A673 (cell line): ENCODE results near the gene EYS. TPM values are rescaled to one million over a fixed set of nuclear protein-coding genes. Genes with fewer than 3 reads are reported as not detected.

Experiments
- BruUV-seq: library from RNA; stranded (reverse); fragments of 400-500 nt; replicated peaks from 2 replicates; lab custom pipeline; 2021; lab: Mats Ljungman, UMichigan
- CTCF ChIA-PET: fragments of 300-600 bp; sonication (Branson Sonifier 250); formaldehyde crosslinking; loops from one replicate; lab custom pipeline; 2022; ENCODE audit warnings: antibody characterized with exemption; lab: Charles Lee
- POLR2A ChIA-PET: fragments of 300-600 bp; sonication (Branson Sonifier 250); formaldehyde crosslinking; loops from one replicate; lab custom pipeline; 2022; ENCODE audit warnings: antibody characterized with exemption; ENCODE audit not compliant: low non-redundant PET; lab: Charles Lee
- DNase-seq: peaks from one replicate; pipeline ENCODE4 v3.0.0-alpha.2; 2015; ENCODE audit warnings: low spot score
- H3K27ac ChIP-seq: fragments of 200-600 bp; sonication (generic); 2 replicates; pipeline ENCODE4 v1.5.1; 2016; ENCODE audit warnings: mixed run types, low read depth, mild to moderate bottlenecking, mixed read lengths, antibody characterized with exemption, low read length; ENCODE audit not compliant: poor library complexity, severe bottlenecking
- H3K27me3 ChIP-seq: fragments of 200-600 bp; sonication (generic); replicated peaks from 2 replicates; pipeline ENCODE4 v1.6.1; 2017; ENCODE audit warnings: mixed run types, low read depth, mild to moderate bottlenecking, mixed read lengths, antibody characterized with exemption, low read length; ENCODE audit not compliant: insufficient read depth, poor library complexity
- H3K36me3 ChIP-seq: fragments of 200-600 bp; sonication (generic); 2 replicates; pipeline ENCODE4 v1.6.1; 2016; ENCODE audit warnings: mixed run types, mild to moderate bottlenecking, mixed read lengths, antibody characterized with exemption, low read length; ENCODE audit not compliant: insufficient read depth, poor library complexity, severe bottlenecking
- H3K4me1 ChIP-seq: fragments of 200-600 bp; sonication (generic); 2 replicates; pipeline ENCODE4 v1.6.1; 2017; ENCODE audit warnings: mixed run types, mild to moderate bottlenecking, mixed read lengths, antibody characterized with exemption, low read length; ENCODE audit not compliant: insufficient read depth, poor library complexity, severe bottlenecking
- H3K4me3 ChIP-seq: fragments of 200-600 bp; sonication (generic); 2 replicates; pipeline ENCODE4 v1.5.1; 2016; ENCODE audit warnings: low read depth, mixed run types, mild to moderate bottlenecking, mixed read lengths, low read length; ENCODE audit not compliant: poor library complexity, severe bottlenecking
- H3K9me3 ChIP-seq: fragments of 200-600 bp; sonication (generic); 2 replicates; pipeline ENCODE4 v1.6.1; 2016; ENCODE audit warnings: mixed run types, low read depth, mild to moderate bottlenecking, mixed read lengths, antibody characterized with exemption, low read length; ENCODE audit not compliant: poor library complexity, severe bottlenecking
- EZH2 ChIP-seq: fragments of 200-600 bp; sonication (generic); IDR thresholded peaks from 2 replicates; pipeline ENCODE4 v1.6.1; 2017; ENCODE audit warnings: borderline replicate concordance, low read depth, mild to moderate bottlenecking, mixed read lengths, antibody characterized with exemption, low read length; ENCODE audit not compliant: poor library complexity, severe bottlenecking
- intact Hi-C: fragments of 100-400 bp; cut with micrococcal nuclease; formaldehyde crosslinking; loops from one replicate; pipeline ENCODE4 v1.10.0; 2022; ENCODE audit not compliant: unreplicated experiment
- total RNA-seq: library from RNA; stranded (reverse); gene quantifications from 2 replicates; pipeline ENCODE4 v1.2.3, GENCODE V29; 2021
- TF ChIP-seq, protein P1 (sequence below): fragments of 300-800, 200-600 bp; sonication (generic); conservative IDR thresholded peaks from 2 replicates; pipeline ENCODE4 v1.5.1; 2017; ENCODE audit warnings: low read depth, mild to moderate bottlenecking, antibody characterized with exemption, low read length, moderate library complexity, mixed read lengths

Gene EYS
- total RNA-seq, 1 experiment from 2014 or later, result 0.47 TPM

DNA sequence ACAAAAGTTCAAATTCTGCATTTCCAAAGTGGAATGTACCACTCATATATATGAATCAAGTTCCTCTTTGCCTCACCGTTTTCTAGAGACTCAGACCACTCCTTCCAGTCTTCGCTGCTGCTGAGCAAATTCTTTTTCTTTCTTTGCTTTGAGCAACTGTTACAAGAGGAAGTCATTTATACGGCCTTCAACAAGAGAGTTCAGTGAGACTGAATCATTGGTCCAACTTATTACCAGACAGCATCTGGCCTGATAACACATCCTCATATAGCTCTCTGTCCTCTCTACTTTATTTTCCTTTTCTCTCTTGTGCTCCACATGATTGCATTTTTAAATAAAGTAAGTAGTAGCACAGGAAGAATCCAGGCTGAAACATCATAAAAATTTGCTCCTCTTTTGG lies 1418.7 kb downstream of the EYS start:
- Histone ChIP-seq H3K4me3 (no peak overlapping the region), H3K27ac (no peak overlapping the region), H3K36me3 (no peaks in the 10 kb centered on the region), H3K4me1 (peaks cover 3% of the 10 kb centered on the region), H3K9me3 (no peaks in the 10 kb centered on the region), H3K27me3 (peaks cover 15% of the 10 kb centered on the region)
- CTCF ChIA-PET, result interaction anchor here (0.6 kb wide), 1 partner anchor 44 kb away, joined by 3 read pairs; no protein-coding TSS in a partner anchor
- no TSS peak for BruUV-seq
- POLR2A ChIA-PET, result interaction anchor here (0.7 kb wide), 1 partner anchor 476 kb away, joined by 3 read pairs; no protein-coding TSS in a partner anchor
- intact Hi-C loops, result no loop called here
- DNase-seq, result no peak
- TF ChIP-seq, protein P1, sequence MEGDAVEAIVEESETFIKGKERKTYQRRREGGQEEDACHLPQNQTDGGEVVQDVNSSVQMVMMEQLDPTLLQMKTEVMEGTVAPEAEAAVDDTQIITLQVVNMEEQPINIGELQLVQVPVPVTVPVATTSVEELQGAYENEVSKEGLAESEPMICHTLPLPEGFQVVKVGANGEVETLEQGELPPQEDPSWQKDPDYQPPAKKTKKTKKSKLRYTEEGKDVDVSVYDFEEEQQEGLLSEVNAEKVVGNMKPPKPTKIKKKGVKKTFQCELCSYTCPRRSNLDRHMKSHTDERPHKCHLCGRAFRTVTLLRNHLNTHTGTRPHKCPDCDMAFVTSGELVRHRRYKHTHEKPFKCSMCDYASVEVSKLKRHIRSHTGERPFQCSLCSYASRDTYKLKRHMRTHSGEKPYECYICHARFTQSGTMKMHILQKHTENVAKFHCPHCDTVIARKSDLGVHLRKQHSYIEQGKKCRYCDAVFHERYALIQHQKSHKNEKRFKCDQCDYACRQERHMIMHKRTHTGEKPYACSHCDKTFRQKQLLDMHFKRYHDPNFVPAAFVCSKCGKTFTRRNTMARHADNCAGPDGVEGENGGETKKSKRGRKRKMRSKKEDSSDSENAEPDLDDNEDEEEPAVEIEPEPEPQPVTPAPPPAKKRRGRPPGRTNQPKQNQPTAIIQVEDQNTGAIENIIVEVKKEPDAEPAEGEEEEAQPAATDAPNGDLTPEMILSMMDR, result no peak
- no peak for TF ChIP-seq EZH2

DNA sequence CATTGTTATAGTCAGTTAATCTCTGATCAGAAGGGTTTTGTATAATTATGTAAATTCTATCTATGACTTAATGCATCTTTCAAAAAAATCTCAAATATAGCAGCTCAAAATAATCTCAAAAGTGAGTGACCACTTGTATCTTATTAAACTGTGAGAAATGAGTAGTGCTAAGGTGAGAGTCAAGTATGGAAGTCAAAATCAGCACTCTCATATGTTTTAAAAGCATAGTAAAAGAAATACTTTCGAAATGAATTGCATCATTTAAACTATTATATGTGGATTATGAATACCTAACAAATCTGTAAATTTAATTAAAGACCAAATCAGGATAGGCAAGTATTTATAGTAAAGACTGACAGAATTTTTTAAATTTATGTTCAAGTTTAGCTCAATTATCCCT lies 1425.9 kb downstream of the EYS start:
- ChIA-PET POLR2A (no interaction called here), CTCF (interaction anchor here (1.0 kb wide), 1 partner anchor 49 kb away, joined by 8 read pairs; no protein-coding TSS in a partner anchor)
- intact Hi-C loops, result loop anchor here (5.0 kb wide), 1 partner anchor 51 kb away; no protein-coding TSS in a partner anchor
- Histone ChIP-seq H3K9me3 (no peaks in the 10 kb centered on the region), H3K27me3 (peaks cover 5% of the 10 kb centered on the region), H3K4me3 (no peak overlapping the region), H3K4me1 (no peaks in the 10 kb centered on the region), H3K36me3 (no peaks in the 10 kb centered on the region), H3K27ac (no peak overlapping the region)
- TF ChIP-seq, protein P1, result no peak
- no TSS peak for BruUV-seq
- no peak for DNase-seq

DNA sequence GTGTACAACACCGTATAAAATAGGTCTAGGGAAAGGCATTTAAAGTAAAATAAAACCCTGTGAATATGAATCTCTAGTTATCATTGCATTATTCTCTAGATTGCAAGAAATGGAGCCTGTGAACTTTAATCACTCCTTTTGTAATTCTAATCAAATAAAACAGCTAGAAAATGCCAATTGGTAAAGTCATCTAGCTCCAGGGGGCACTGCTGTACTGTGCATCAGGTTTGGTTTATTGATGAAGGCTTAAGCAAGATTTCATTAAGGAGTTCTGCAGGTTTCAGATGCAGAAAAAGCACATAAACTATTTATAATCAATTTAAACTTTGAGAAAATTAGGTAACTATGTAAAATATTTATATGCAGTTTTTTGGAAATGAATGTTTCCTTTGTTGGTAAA lies 1426.5 kb downstream of the EYS start:
- ChIA-PET CTCF (interaction anchor here (1.0 kb wide), 1 partner anchor 50 kb away, joined by 8 read pairs; no protein-coding TSS in a partner anchor), POLR2A (no interaction called here)
- intact Hi-C loops, result loop anchor here (5.0 kb wide), 1 partner anchor 52 kb away; no protein-coding TSS in a partner anchor
- Histone ChIP-seq H3K27me3 (peaks cover 5% of the 10 kb centered on the region), H3K27ac (no peak overlapping the region), H3K4me3 (no peak overlapping the region), H3K9me3 (no peaks in the 10 kb centered on the region), H3K4me1 (no peaks in the 10 kb centered on the region), H3K36me3 (no peaks in the 10 kb centered on the region)
- no TSS peak for BruUV-seq
- TF ChIP-seq, protein P1, result peak; percentile 53
- no peak for TF ChIP-seq EZH2
- DNase-seq, result peak; percentile 36
